ENCODE measurements around the gene FABP3. TPM values are rescaled to one million over a fixed set of nuclear protein-coding genes. Genes with fewer than 3 reads are reported as not detected.

The FABP3 gene
- total and polyA plus RNA-seq, 2 experiments from 2014 or later = 250 to 595 TPM

GRCh38 chr1:31381394-31382294 is 8.8 kb upstream of the FABP3 start:
- Histone ChIP-seq H3K4me1 (ENCODE audit: low read depth) (peaks cover 29% of the 10 kb centered on the region), H3K36me3 (no peaks in the 10 kb centered on the region), H3K4me3 (no peak overlapping the region), H3K27me3 (no peaks in the 10 kb centered on the region), H3K9me3 (ENCODE audit: low read depth) (no peaks in the 10 kb centered on the region), H3K27ac (peak overlapping the region; percentile 63)
- peak; percentile 22 to 43 for DNase-seq (ENCODE audit: low read depth in 1 of 2, low spot score in 1 of 2)
- no peak for TF ChIP-seq CTCF (IDR thresholded peaks at IDR 0.05; ENCODE audit: low read depth, low read length)

- Histone ChIP-seq H3K27ac (no peak overlapping the region), H3K9me3 (ENCODE audit: low read depth) (no peaks in the 10 kb centered on the region), H3K36me3 (no peaks in the 10 kb centered on the region), H3K4me1 (ENCODE audit: low read depth) (peaks cover 29% of the 10 kb centered on the region), H3K4me3 (no peak overlapping the region), H3K27me3 (no peaks in the 10 kb centered on the region)
- DNase-seq (ENCODE audit: low read depth in 1 of 2, low spot score in 1 of 2) = no peak
- no peak for TF ChIP-seq CTCF (IDR thresholded peaks at IDR 0.05; ENCODE audit: low read depth, low read length)
Measured at GRCh38 chr1:31380181-31380580, 7.3 kb upstream of the FABP3 start.

GRCh38 chr1:31378001-31378400 is 5.1 kb upstream of the FABP3 start:
- no peak for TF ChIP-seq CTCF (IDR thresholded peaks at IDR 0.05; ENCODE audit: low read depth, low read length)
- Histone ChIP-seq H3K27me3 (no peaks in the 10 kb centered on the region), H3K9me3 (ENCODE audit: low read depth) (no peaks in the 10 kb centered on the region), H3K4me1 (ENCODE audit: low read depth) (peaks cover 35% of the 10 kb centered on the region), H3K27ac (no peak overlapping the region), H3K4me3 (no peak overlapping the region), H3K36me3 (no peaks in the 10 kb centered on the region)
- no peak for DNase-seq (ENCODE audit: low read depth in 1 of 2, low spot score in 1 of 2)

GRCh38 chr1:31377364-31377863 is 4.5 kb upstream of the FABP3 start:
- Histone ChIP-seq H3K27ac (no peak overlapping the region), H3K4me3 (no peak overlapping the region), H3K4me1 (ENCODE audit: low read depth) (peaks cover 34% of the 10 kb centered on the region), H3K9me3 (ENCODE audit: low read depth) (no peaks in the 10 kb centered on the region), H3K36me3 (no peaks in the 10 kb centered on the region), H3K27me3 (no peaks in the 10 kb centered on the region)
- no peak for DNase-seq (ENCODE audit: low read depth in 1 of 2, low spot score in 1 of 2)
- no peak for TF ChIP-seq CTCF (IDR thresholded peaks at IDR 0.05; ENCODE audit: low read depth, low read length)

- Histone ChIP-seq H3K4me1 (ENCODE audit: low read depth) (peaks cover 34% of the 10 kb centered on the region), H3K36me3 (no peaks in the 10 kb centered on the region)
- peak in 1 of 2 donors; percentile 84 for DNase-seq (ENCODE audit: low read depth in 1 of 2, low spot score in 1 of 2)
Measured at GRCh38 chr1:31376375-31377134, 3.7 kb upstream of the FABP3 start.

More at GRCh38 chr1:31376375-31377134, 3.7 kb upstream of the FABP3 start:
- no peak for TF ChIP-seq CTCF (IDR thresholded peaks at IDR 0.05; ENCODE audit: low read depth, low read length)
- H3K27ac ChIP-seq = no peak overlapping the region
- H3K27me3 ChIP-seq = no peaks in the 10 kb centered on the region
- H3K9me3 ChIP-seq (ENCODE audit: low read depth) = no peaks in the 10 kb centered on the region
- H3K4me3 ChIP-seq = no peak overlapping the region

All from cardiac muscle cell (in vitro differentiated cells and primary cell).